SK-N-DZ (cell line): Measurements from ENCODE around the gene CDKN2B-AS1.

ENCODE experiments used
- DNase-seq: peaks from one replicate; pipeline ENCODE4 v3.0.0-alpha.2; 2015; ENCODE audit warnings: low spot score

CDKN2B-AS1 gene

DNA sequence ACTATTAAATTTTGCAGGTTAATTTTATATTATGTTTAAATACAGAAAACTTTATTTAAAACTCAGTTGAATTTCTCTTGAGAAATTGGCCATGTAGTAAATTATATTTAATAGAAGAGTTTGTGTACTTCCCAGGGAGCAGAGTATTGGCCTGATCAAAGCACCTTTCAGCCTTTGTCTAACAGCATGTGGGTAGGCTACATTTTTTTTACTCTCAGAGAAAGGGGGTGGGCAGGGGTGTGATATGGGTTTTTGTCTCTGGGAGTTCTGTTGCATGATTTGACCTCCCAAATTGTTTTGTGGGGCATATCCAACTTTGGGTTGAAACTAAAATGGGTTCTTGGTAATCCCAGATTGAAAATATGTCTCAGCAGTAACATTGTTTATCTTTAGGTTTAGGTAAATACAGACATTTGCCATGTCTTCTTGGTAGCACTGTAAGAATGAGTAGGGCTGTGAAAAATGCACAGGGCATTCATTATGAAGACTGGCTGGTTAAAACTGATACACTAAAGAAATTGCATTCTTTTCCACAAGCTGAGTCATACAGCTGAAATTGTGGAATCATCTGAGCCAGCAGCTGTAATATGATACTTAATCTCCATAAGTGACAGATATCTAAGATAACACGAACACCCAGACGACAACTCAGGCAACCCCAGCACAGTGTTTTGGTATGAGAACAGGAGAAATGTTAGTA, 89.9 kb downstream of the CDKN2B-AS1 start:
- DNase-seq = peak; percentile 0

- DNase-seq = no peak
Observed at GRCh38 chr9:22088053-22088716, 93.6 kb downstream of the CDKN2B-AS1 start.

DNA sequence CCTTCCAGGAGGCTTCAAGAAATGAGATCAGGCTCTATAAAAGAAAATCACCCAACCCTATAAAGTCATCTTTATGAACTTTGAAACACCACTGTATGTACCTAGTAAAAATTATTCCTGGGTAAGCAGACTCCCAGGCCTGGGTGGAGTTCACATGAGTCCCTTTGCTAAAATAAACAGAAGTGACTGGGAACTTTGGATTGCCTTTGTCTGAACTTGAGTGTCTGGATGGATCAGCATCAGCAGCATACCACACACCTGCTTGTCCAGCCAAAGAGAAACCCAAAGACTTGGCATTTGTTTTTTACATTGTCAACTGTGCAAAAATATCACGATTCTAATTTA, 94.1 kb downstream of the CDKN2B-AS1 start:
- DNase-seq = no peak

DNA sequence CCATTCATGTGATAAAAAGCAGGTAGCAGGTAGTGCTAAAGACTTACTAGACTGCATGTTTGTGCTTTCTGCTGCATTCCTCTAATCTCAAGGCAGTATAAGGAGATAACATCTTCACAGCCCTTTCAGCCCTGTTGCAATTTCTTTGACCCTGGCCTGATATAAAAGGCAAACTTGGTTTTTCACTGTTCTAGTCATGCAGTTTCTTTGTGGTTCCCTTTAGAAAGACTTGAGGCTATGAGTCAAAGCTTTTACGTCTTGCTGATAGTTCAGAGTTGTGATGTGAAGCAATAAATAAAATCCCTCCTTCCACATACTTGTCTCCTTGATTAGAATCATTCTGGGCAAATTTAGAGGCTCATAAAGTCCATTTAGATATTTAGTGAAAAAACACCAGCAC, 103.1 kb downstream of the CDKN2B-AS1 start:
- DNase-seq = no peak

- DNase-seq = no peak
Observed at GRCh38 chr9:22098643-22099332, 104.2 kb downstream of the CDKN2B-AS1 start.

- no peak for DNase-seq
Observed at GRCh38 chr9:22100626-22101025, 106.0 kb downstream of the CDKN2B-AS1 start.

GRCh38 chr9:22102146-22103053, 107.8 kb downstream of the CDKN2B-AS1 start:
- DNase-seq = no peak

DNA sequence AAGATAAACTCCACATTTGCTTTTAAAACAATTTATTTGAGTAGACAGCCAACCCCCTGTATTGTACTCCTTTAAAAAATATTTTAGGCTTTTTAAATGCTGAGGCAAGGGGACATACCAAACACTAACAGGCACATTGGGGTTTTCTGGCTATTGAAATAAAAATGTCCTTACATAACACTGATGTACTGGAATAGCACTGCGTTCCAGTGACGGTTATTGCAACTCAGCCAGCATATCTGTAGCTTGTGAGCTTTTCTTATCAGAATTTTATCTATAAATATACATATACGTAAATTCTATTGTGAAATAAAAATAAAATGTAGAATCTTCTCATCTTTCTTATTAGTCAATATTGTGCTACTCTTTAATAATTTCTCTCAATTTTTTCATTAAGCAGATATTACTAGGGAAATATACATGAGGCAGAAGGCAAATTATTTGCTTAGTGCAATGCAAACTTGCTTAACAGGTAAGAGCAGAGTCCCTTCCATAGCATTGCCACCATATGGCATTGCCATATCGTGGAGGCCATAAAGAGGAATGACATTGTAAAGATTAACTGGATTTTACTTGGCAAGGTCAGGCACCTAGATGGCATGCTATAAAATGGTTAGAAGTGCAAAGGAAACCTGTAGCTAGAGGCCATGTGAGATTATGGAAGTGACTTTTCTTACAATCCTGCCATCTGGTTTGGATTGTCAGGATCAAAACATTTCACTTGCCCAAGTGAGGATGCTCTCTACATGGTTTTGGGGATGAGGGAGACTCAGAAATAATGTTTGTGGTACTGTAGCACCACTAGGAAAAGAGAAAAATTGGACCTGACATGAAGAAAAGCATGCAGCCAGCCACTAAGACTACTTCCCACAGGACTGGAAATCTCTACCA, 109.3 kb downstream of the CDKN2B-AS1 start:
- no peak for DNase-seq

DNA sequence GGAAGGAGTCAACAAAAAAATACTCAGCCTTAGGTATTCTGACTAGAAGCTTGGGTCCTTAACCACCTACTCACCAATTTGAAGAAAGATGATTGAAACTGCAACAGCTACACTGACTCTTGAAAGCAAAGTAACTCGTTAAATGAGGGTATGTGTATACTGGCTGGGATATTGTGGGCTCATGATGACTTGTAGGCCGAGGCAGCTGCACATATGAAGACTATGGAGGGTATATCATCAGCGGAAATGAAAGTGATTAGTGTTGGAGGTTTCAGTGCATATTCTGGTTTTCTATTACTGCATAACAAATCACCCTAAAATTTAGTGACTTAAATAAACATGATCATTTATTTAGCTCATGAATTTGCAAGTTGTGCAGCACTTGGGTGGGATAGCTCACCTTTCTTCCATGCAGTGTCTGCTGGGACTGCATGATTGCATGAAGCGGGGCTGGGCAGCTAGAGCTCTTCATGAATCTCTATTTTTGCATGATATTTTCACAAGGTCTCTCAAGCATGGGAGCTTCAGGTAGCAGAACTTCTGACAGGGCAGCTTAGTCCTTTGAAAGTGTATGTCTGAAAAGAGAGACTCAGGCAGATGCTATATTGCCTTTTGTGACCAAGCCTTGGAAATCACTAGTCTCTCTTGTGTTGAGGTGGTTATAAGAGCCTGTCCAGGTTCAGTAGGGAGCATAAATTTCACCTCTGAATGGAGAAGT, 110.6 kb downstream of the CDKN2B-AS1 start:
- no peak for DNase-seq

DNA sequence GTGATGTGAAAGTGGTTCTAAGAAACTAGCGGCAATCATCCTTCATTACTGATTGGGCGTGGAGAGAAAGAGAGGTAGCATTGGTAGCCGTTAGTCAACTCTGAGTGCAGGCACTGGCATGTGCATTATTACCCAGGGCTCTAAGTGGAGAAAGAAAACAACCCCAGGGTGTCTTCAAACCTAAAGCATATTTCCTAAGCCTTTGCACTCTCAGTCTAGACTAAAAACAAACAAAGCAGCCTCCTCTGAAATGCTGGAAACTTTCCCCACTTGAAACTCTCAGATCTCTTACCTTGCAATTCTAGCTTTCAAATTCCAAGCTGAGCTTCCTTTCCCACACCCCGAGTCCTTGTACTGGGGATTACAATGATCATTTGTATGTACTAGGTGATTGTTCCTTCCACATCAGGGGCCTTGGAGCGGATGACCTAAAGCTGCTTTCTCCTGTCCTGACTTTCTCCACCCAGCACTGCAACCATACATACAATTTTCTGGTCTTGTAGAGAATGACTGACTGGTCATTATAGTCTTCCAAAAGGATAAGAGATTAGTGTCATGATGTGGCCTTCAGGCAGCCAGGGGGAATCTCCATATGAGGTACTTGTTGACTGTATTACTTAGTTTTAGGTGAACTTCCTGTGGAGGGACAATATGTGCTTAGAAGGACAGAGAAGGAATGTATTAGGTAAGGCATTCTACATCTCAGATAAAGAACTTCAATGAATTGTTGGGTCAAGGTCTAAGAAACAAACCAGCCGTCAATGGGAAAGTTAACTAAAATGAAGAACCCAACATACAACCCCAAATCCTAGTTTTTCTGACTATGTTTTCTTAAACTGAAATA, 112.8 kb downstream of the CDKN2B-AS1 start:
- no peak for DNase-seq

GRCh38 chr9:22108581-22109370, 114.2 kb downstream of the CDKN2B-AS1 start:
- no peak for DNase-seq

- DNase-seq = no peak
Observed at GRCh38 chr9:22111176-22111953, 116.8 kb downstream of the CDKN2B-AS1 start.

GRCh38 chr9:22111954-22112247, 117.3 kb downstream of the CDKN2B-AS1 start:
- no peak for DNase-seq

DNA sequence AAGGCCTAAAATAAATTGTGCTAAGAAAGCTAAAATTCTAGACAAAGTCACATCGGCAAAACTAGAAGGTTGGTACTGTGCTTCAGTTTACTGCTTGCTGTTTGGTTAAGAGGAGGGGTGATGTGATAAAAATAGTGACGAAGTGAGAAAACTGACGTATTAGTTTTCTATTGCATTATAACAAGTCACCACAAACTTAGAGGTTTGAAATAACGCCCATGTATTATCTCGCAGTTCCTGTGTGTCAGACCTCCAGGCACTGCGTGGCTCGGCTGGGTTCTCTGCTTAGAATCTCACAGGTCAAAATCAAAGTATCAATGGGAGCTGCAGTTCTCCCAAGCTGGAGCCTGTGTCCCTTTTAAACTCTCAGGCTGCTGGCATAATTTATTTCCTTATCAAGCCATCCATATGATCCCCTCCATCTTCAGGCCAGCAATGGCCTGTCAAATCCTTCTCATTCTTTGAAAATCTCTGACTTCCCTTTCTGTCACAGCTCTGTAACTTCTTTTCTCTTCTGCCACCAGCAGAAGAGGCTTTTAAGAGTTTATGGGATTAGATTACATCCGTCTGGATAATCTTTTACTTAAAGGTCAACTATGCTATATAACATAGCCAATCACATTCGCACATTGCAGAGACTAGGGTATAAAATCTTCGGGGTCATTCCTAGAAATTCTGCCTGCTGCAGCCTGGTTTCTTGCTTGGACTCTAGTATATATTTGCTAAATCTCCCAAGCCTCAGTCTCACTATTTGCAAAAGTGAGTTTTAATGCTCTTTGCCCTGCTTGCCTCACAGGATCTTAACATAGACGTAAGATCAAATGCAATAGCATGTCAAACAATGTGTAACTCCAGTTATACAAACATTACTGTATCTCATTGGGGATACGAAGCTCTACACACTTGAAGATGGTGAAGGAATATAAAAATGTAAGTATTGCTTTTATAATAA, 118.6 kb downstream of the CDKN2B-AS1 start:
- no peak for DNase-seq

DNA sequence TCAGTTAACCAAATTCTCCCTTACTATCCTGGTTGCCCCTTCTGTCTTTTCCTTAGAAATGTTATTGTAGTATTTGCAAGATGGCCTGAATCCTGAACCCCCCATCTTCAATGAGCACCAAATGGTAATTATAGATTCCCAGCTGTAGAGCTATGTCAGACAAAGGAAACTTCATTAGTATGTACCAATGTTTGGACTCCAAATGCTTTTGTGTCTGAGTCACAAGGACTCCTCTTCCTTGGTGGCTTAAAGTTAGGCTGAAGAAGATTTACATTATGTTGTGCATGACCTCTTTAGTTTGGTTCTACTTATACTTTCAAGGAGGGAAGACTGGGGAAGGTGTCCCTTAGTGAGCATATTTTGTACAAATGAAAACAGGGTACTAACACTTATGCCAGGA, 120.4 kb downstream of the CDKN2B-AS1 start:
- no peak for DNase-seq

- DNase-seq = no peak
Observed at GRCh38 chr9:22116758-22117157, 122.2 kb downstream of the CDKN2B-AS1 start.
